H1 (cell line): ENCODE data around the gene NUDT9. TPM values are rescaled to one million over a fixed set of nuclear protein-coding genes. Genes with fewer than 3 reads are reported as not detected.

ENCODE experiments used
- CTCF ChIA-PET: fragments of 300-600 bp; sonication (Branson Sonifier 250); formaldehyde crosslinking; loops from one replicate; lab custom pipeline; 2021; ENCODE audit not compliant: partially characterized antibody; lab: Charles Lee
- POLR2A ChIA-PET: fragments of 300-600 bp; sonication (Branson Sonifier 250); formaldehyde crosslinking; loops from one replicate; lab custom pipeline; 2021; ENCODE audit warnings: inconsistent platforms; ENCODE audit not compliant: partially characterized antibody; lab: Charles Lee
- DNase-seq, 2 experiments: peaks; one replicate each; pipeline versions ENCODE4 v3.0.0 to v3.0.0-alpha.2; 2010 to 2022; ENCODE audit warnings: low spot score in 2 of 2, low read depth in 1 of 2, mixed read lengths in 1 of 2
- FAIRE-seq: peaks from 2 replicates; lab custom pipeline; 2011; peaks lifted over from hg19 to GRCh38; lab: Jason Lieb, UNC
- H2AFZ ChIP-seq: 2 replicates; pipeline ENCODE4 v1.8.1; 2012; ENCODE audit warnings: low read length, inconsistent platforms
- H2AK5ac ChIP-seq: 2 replicates; pipeline ENCODE4 v1.6.1; 2013; ENCODE audit warnings: low read depth, low read length
- H2BK120ac ChIP-seq: replicated peaks from 2 replicates; pipeline ENCODE3; 2013; ENCODE audit warnings: low read depth, low read length, inconsistent platforms
- H2BK12ac ChIP-seq: 2 replicates; pipeline ENCODE4 v1.6.1; 2013; ENCODE audit warnings: low read depth, low read length
- H2BK15ac ChIP-seq: 2 replicates; pipeline ENCODE4 v1.6.1; 2013; ENCODE audit warnings: low read length
- H2BK20ac ChIP-seq: 2 replicates; pipeline ENCODE4 v1.6.1; 2013; ENCODE audit warnings: low read length
- H2BK5ac ChIP-seq: 2 replicates; pipeline ENCODE4 v1.6.1; 2013; ENCODE audit warnings: low read depth, low read length
- H3K14ac ChIP-seq: 2 replicates; pipeline ENCODE4 v1.6.1; 2013; ENCODE audit warnings: inconsistent platforms; ENCODE audit not compliant: insufficient read length
- H3K18ac ChIP-seq: 2 replicates; pipeline ENCODE4 v1.6.1; 2013; ENCODE audit warnings: low read length; ENCODE audit errors: extremely low read depth
- H3K23ac ChIP-seq: 2 replicates; pipeline ENCODE4 v1.6.1; 2013; ENCODE audit warnings: inconsistent platforms; ENCODE audit not compliant: insufficient read length
- H3K23me2 ChIP-seq: 2 replicates; pipeline ENCODE4 v1.6.1; 2013; ENCODE audit warnings: low read depth, low read length
- H3K27ac ChIP-seq: 2 replicates; pipeline ENCODE4 v1.6.1; 2011; ENCODE audit warnings: low read depth, low read length, inconsistent platforms
- H3K27me3 ChIP-seq, 4 experiments: replicated peaks in 1 of 4; 1 replicate in 1 of 4; 2 replicates in 3 of 4; pipeline versions ENCODE4 v1.6.1 to v1.8.1; 2011 to 2013; ENCODE audit warnings: low read length in 3 of 4, mild to moderate bottlenecking in 3 of 4, inconsistent platforms in 2 of 4, mixed read lengths in 2 of 4, moderate library complexity in 1 of 4; ENCODE audit not compliant: control insufficient read depth in 3 of 4, insufficient read depth in 3 of 4; ENCODE audit errors: extremely low read depth in 1 of 4
- H3K36me3 ChIP-seq, 4 experiments: 2 replicates each; pipeline versions ENCODE4 v1.6.1 to v1.8.1; 2011 to 2013; ENCODE audit warnings: mild to moderate bottlenecking in 4 of 4, low read length in 3 of 4, moderate library complexity in 2 of 4, control low read depth in 1 of 4, inconsistent platforms in 1 of 4; ENCODE audit not compliant: insufficient read depth in 4 of 4, control insufficient read depth in 2 of 4
- H3K4ac ChIP-seq: replicated peaks from 2 replicates; pipeline ENCODE3; 2013; ENCODE audit warnings: low read length, low read depth, mixed read lengths, inconsistent platforms; ENCODE audit not compliant: insufficient read length
- H3K4me1 ChIP-seq, 4 experiments: replicated peaks in 1 of 4; 1 replicate in 1 of 4; 2 replicates in 3 of 4; pipeline versions ENCODE4 v1.6.1 to v1.8.1; 2011 to 2013; ENCODE audit warnings: low read length in 3 of 4, inconsistent platforms in 2 of 4, mixed read lengths in 1 of 4; ENCODE audit not compliant: insufficient read depth in 4 of 4, control insufficient read depth in 3 of 4
- H3K4me2 ChIP-seq, 2 experiments: 2 replicates each; pipeline versions ENCODE4 v1.6.1 to v1.8.1; 2011 to 2013; ENCODE audit warnings: low read depth in 2 of 2, low read length in 2 of 2, control low read depth in 1 of 2, inconsistent platforms in 1 of 2, mild to moderate bottlenecking in 1 of 2; ENCODE audit not compliant: insufficient read depth in 1 of 2
- H3K4me3 ChIP-seq, 4 experiments: fragments of 200-600, 300-600 bp in 1 of 4; sonication (generic), shearing (Covaris generic), sonication (Bioruptor Twin) in 1 of 4; 2 replicates each; pipeline versions ENCODE4 v1.5.1 to v1.8.1; 2011 to 2016; ENCODE audit warnings: low read length in 4 of 4, low read depth in 3 of 4, control low read depth in 2 of 4, inconsistent platforms in 2 of 4, mild to moderate bottlenecking in 2 of 4, mixed read lengths in 1 of 4, moderate library complexity in 1 of 4; ENCODE audit not compliant: insufficient read depth in 2 of 4; ENCODE audit errors: extremely low read depth in 1 of 4
- H3K56ac ChIP-seq: replicated peaks from 2 replicates; pipeline ENCODE3; 2013; ENCODE audit warnings: low read depth, mild to moderate bottlenecking, mixed read lengths, low read length, inconsistent platforms; ENCODE audit not compliant: insufficient read length
- H3K79me1 ChIP-seq: 2 replicates; pipeline ENCODE4 v1.6.1; 2013; ENCODE audit warnings: low read depth, low read length, control low read depth
- H3K79me2 ChIP-seq, 2 experiments: 2 replicates each; pipeline versions ENCODE4 v1.6.1 to v1.8.1; 2012 to 2013; ENCODE audit warnings: low read length in 2 of 2, mild to moderate bottlenecking in 2 of 2, inconsistent platforms in 1 of 2; ENCODE audit not compliant: insufficient read depth in 2 of 2, control insufficient read depth in 1 of 2
- H3K9ac ChIP-seq, 4 experiments: replicated peaks in 1 of 4; 1 replicate in 1 of 4; 2 replicates in 3 of 4; pipeline versions ENCODE4 v1.6.1 to v1.8.1; 2011 to 2013; ENCODE audit warnings: low read depth in 3 of 4, low read length in 3 of 4, control low read depth in 2 of 4, mild to moderate bottlenecking in 2 of 4, moderate library complexity in 2 of 4, inconsistent platforms in 1 of 4; ENCODE audit errors: extremely low read depth in 1 of 4
- H3K9me3 ChIP-seq, 2 experiments: 2 replicates each; pipeline versions ENCODE4 v1.6.1 to v1.8.1; 2012 to 2013; ENCODE audit warnings: mild to moderate bottlenecking in 2 of 2, moderate library complexity in 2 of 2, control low read depth in 1 of 2, inconsistent platforms in 1 of 2, low read depth in 1 of 2, low read length in 1 of 2, mixed read lengths in 1 of 2; ENCODE audit not compliant: insufficient read depth in 2 of 2
- H4K20me1 ChIP-seq, 2 experiments: replicated peaks in 1 of 2; 2 replicates each; pipeline versions ENCODE3 to v1.8.1; 2011 to 2013; ENCODE audit warnings: inconsistent platforms in 2 of 2, low read length in 2 of 2, mild to moderate bottlenecking in 1 of 2; ENCODE audit not compliant: insufficient read depth in 2 of 2, control insufficient read depth in 1 of 2
- H4K5ac ChIP-seq: 2 replicates; pipeline ENCODE4 v1.6.1; 2013; ENCODE audit warnings: low read length, low read depth, mixed read lengths, inconsistent platforms; ENCODE audit not compliant: insufficient read length
- H4K8ac ChIP-seq: 2 replicates; pipeline ENCODE4 v1.8.0; 2013; ENCODE audit warnings: mild to moderate bottlenecking, moderate library complexity, low read length, inconsistent platforms; ENCODE audit not compliant: insufficient read depth; ENCODE audit errors: extremely low read depth
- H4K91ac ChIP-seq: replicated peaks from 2 replicates; pipeline ENCODE3; 2013; ENCODE audit warnings: low read length, mixed read lengths, inconsistent platforms; ENCODE audit not compliant: insufficient read length
- ASH2L ChIP-seq: fragments of 200-600, 300-600 bp; sonication (generic); IDR thresholded peaks from one replicate; pipeline ENCODE4 v1.7.1; 2017; ENCODE audit warnings: low read length
- CEBPB ChIP-seq: IDR thresholded peaks from 2 replicates; pipeline ENCODE4 v1.6.1; 2012; ENCODE audit warnings: low read depth, low read length
- CTBP2 ChIP-seq: IDR thresholded peaks from 2 replicates; pipeline ENCODE4 v1.7.0; 2011; ENCODE audit warnings: borderline replicate concordance, mild to moderate bottlenecking, moderate library complexity, mixed read lengths, low read length; ENCODE audit not compliant: insufficient read depth, insufficient read length
- GABPA ChIP-seq: IDR thresholded peaks from 2 replicates; pipeline ENCODE4 v1.6.1; 2011; ENCODE audit warnings: mild to moderate bottlenecking, low read length, moderate library complexity, borderline replicate concordance; ENCODE audit not compliant: insufficient read depth
- RAD21 ChIP-seq, 2 experiments: IDR thresholded peaks in 1 of 2; conservative IDR thresholded peaks in 1 of 2; 2 replicates each; pipeline ENCODE4 v1.6.1; 2011; ENCODE audit warnings: low read depth in 2 of 2, low read length in 2 of 2, improper control_type of control experiment in 1 of 2, inconsistent platforms in 1 of 2, mild to moderate bottlenecking in 1 of 2, moderate library complexity in 1 of 2
- RBBP5 ChIP-seq: IDR thresholded peaks from 2 replicates; pipeline ENCODE4 v1.7.1; 2012; ENCODE audit warnings: low read depth, mild to moderate bottlenecking, inconsistent platforms, low read length, moderate library complexity, borderline replicate concordance
- SP1 ChIP-seq: IDR thresholded peaks from 2 replicates; pipeline ENCODE4 v1.6.1; 2011; ENCODE audit warnings: low read depth, low read length
- SUZ12 ChIP-seq: fragments of 200-600 bp; sonication (generic); IDR thresholded peaks from 2 replicates; pipeline ENCODE4 v1.6.1; 2012; ENCODE audit warnings: mild to moderate bottlenecking, inconsistent platforms, low read length, moderate library complexity, mixed read lengths
- WGBS, 2 experiments: shearing (Covaris generic) in 1 of 2; methylation state at CpG; one replicate each; pipeline versions ENCODE4 v1.1.6 to v1.1.7; 2013 to 2015; ENCODE audit warnings: low lambda C conversion rate in 2 of 2, mixed read lengths in 2 of 2, inconsistent platforms in 1 of 2, low coverage in 1 of 2, missing lambda C conversion rate in 1 of 2; ENCODE audit not compliant: insufficient replicate concordance in 2 of 2, insufficient coverage in 1 of 2, insufficient read length in 1 of 2; ENCODE audit errors: extremely low coverage in 1 of 2, missing lambda C conversion rate in 1 of 2; 5-methylcytosine and 5-hydroxymethylcytosine counted together
- polyA plus RNA-seq, 7 experiments: library from polyadenylated mRNA; depleted of rRNA in 3 of 7; stranded (reverse) in 5 of 7; unstranded in 2 of 7; fragments of >200 nt in 5 of 7; fragments of 200-250 nt in 2 of 7; gene quantifications; 1 replicate in 5 of 7; 2 replicates in 1 of 7; 4 replicates in 1 of 7; pipeline versions ENCODE4 v1.2.1 to v1.2.3, GENCODE V29; 2011 to 2013; ENCODE audit warnings: missing spikeins in 2 of 7, mixed read lengths in 2 of 7
- total RNA-seq: library from RNA; stranded (reverse); fragmentation: NEBNext Ultra II Directional; extraction: Animal tissue kit (Norgen Biotek cat#: 25700); gene quantifications from 2 replicates; pipeline ENCODE4 v1.2.1, GENCODE V29; 2021
- TF ChIP-seq, protein P1 (sequence below), 3 experiments: IDR thresholded peaks; 1 replicate in 2 of 3; 2 replicates in 1 of 3; pipeline versions ENCODE4 v1.5.1 to v1.6.1; 2011; ENCODE audit warnings: low read length in 3 of 3, mild to moderate bottlenecking in 3 of 3, inconsistent platforms in 2 of 3, low read depth in 1 of 3, moderate library complexity in 1 of 3; ENCODE audit not compliant: insufficient read depth in 1 of 3; ENCODE audit errors: control extremely low read depth in 1 of 3
- TF ChIP-seq, protein P2 (sequence below): IDR thresholded peaks from 2 replicates; pipeline ENCODE4 v1.6.1; 2012; ENCODE audit warnings: inconsistent platforms

Gene NUDT9
- total and polyA plus RNA-seq, 2 of the 8 experiments (the other 6 are each of a cell fraction or from before 2014, with no cell fraction given), result 13.2 to 27.6 TPM

DNA sequence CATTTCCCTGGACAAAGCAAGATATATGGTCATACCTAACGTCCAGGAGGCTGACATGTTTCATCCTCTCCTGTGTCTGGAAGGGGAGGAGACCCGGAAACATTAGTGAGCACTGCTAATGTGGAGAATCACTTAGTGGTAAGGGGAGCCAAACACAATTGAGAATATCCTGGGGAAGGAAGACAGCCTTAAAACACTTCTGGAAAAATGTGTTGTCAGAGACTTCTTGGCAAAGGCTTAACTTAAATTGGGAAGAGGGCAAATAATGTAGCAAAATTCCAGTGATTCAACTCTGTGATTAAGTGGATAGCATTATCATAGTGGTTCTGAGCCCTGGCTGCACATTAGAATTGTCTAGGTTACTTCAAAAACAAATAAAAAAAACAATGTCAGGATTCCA lies 67.3 kb downstream of the NUDT9 start:
- Histone ChIP-seq H3K23ac (no peak overlapping the region), H3K79me2 (no peaks in the 10 kb centered on the region), H3K36me3 (no peaks in the 10 kb centered on the region), H4K5ac (no peak overlapping the region), H3K18ac (no peak overlapping the region), H2BK15ac (no peak overlapping the region), H3K27ac (no peak overlapping the region), H3K4ac (no peak overlapping the region), H3K4me2 (no peak overlapping the region), H2BK120ac (peak overlapping the region; percentile 69), H3K9ac (no peak overlapping the region), H3K4me1 (peaks cover 0 to 5% (median 0%) of the 10 kb centered on the region in 4 experiments; a peak in 1 of 7 replicates), H2BK20ac (no peak overlapping the region), H3K56ac (no peak overlapping the region), H3K9me3 (peaks cover 0 to 7% of the 10 kb centered on the region in 2 experiments; a peak in 2 of 4 replicates), H2BK5ac (no peak overlapping the region), H4K8ac (no peak overlapping the region), H3K14ac (no peak overlapping the region), H3K23me2 (no peaks in the 10 kb centered on the region), H3K27me3 (no peaks in the 10 kb centered on the region), H2AFZ (no peak overlapping the region), H3K4me3 (no peak overlapping the region), H4K20me1 (no peaks in the 10 kb centered on the region), H3K79me1 (no peaks in the 10 kb centered on the region), H2BK12ac (0 out of 2 replicates have a peak overlapping the region, but pooled peaks have one; percentile 12), H2AK5ac (no peak overlapping the region), H4K91ac (no peak overlapping the region)
- DNase-seq (no peak), FAIRE-seq (no peak)
- ChIA-PET POLR2A (no interaction called here), CTCF (interaction anchor here (1.3 kb wide), 1 partner anchor 23 kb away, joined by 3 read pairs; no protein-coding TSS in a partner anchor)
- WGBS, 2 experiments, result 73% methylated on average over 2 of the region's 2 CpGs; no CpG with 5 or more reads in 1 of the 2 experiments
- no peak for TF ChIP-seq SUZ12
- TF ChIP-seq, protein P1, sequence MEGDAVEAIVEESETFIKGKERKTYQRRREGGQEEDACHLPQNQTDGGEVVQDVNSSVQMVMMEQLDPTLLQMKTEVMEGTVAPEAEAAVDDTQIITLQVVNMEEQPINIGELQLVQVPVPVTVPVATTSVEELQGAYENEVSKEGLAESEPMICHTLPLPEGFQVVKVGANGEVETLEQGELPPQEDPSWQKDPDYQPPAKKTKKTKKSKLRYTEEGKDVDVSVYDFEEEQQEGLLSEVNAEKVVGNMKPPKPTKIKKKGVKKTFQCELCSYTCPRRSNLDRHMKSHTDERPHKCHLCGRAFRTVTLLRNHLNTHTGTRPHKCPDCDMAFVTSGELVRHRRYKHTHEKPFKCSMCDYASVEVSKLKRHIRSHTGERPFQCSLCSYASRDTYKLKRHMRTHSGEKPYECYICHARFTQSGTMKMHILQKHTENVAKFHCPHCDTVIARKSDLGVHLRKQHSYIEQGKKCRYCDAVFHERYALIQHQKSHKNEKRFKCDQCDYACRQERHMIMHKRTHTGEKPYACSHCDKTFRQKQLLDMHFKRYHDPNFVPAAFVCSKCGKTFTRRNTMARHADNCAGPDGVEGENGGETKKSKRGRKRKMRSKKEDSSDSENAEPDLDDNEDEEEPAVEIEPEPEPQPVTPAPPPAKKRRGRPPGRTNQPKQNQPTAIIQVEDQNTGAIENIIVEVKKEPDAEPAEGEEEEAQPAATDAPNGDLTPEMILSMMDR (IDR thresholded peaks at IDR 0.05; ENCODE audit: control extremely low read depth in 1 of 3, insufficient read depth in 1 of 3, low read depth in 1 of 3, low read length in 3 of 3), result no peak
- no peak for TF ChIP-seq CTBP2
- TF ChIP-seq RBBP5, result no peak
- no peak for TF ChIP-seq GABPA
- TF ChIP-seq, protein P2, sequence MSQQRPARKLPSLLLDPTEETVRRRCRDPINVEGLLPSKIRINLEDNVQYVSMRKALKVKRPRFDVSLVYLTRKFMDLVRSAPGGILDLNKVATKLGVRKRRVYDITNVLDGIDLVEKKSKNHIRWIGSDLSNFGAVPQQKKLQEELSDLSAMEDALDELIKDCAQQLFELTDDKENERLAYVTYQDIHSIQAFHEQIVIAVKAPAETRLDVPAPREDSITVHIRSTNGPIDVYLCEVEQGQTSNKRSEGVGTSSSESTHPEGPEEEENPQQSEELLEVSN, result no peak
- TF ChIP-seq SP1, result no peak
- TF ChIP-seq ASH2L, result no peak
- no peak for TF ChIP-seq CEBPB
- no peak for TF ChIP-seq RAD21 (IDR thresholded peaks at IDR 0.05 in 1 of 2, conservative IDR thresholded peaks at IDR 0.05 in 1 of 2; ENCODE audit: low read depth in 2 of 2, low read length in 2 of 2)
